ENCODE results near the gene BRD4.

Gene BRD4

GRCh38 chr19:15315101-15315500 is 17.2 kb downstream of the BRD4 start:
- DNase-seq, result no peak

- DNase-seq, result no peak
Measured at GRCh38 chr19:15313649-15314279, 18.6 kb downstream of the BRD4 start.

- no peak for DNase-seq
Measured at GRCh38 chr19:15307169-15307568, 25.2 kb downstream of the BRD4 start.

- no peak for DNase-seq
Measured at GRCh38 chr19:15305582-15306334, 26.6 kb downstream of the BRD4 start.

GRCh38 chr19:15304140-15304705 is 28.1 kb downstream of the BRD4 start:
- DNase-seq, result no peak

DNA sequence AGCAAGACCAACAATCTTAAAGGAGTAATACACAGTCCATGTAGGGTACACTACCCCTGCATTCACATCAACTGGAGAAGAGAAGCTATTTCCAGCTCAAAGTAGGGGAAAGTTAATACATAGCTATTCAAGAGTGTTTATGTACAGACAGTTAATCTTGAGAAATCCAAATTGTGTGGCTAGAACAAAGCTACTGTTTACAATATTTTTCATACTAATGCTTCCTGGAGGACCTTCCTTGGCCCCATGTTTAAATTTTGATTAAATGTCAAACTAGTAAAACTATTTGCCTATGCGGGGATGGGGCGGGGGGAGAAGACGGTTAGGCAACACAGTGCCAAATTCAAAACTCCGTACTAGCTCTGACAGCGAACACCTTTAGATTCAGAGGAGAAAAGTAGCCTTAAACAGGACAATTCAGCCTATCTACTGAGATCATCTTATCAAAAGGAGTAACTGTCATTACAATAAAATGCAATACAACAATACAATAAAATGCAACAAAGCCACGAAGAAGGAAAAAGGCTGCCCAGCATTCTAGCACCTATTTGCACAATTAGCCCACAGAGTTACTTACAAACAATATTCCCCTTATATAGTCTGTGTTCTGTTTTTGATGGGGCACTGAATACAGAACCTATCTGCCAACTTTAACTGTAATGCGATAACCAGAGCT is 29.1 kb downstream of the BRD4 start:
- DNase-seq, result no peak

DNA sequence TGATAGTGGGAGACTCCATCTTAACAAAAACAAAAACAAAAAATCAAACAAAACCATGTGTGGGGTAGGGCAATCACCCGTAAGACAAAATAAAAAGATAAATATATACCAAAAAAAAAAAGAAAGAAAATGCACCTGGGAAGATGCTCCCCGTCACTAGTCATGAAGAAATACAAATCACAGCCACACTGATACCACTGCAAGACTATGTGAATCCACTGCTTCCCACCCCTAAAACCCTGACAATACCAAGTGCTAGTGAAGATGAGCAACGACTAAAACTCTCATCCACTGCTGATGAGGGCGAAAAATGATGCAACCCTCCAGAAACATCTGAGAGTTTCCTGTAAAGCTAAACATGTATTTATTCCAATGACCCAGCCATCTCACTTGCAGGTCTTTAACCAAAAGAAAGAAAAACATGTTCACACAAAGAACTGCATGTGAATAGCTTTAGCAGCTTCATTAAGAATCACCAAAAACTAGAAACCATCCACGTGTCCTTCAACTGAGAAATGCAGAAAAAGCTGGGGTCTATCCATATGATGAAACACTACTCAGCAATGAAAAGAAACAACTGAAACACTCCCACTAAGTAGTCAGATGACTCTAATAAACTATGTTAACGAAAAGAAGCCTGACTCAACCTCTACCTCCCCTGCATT is 31.7 kb downstream of the BRD4 start:
- no peak for DNase-seq

GRCh38 chr19:15299568-15300409 is 32.5 kb downstream of the BRD4 start:
- DNase-seq, result no peak

DNA sequence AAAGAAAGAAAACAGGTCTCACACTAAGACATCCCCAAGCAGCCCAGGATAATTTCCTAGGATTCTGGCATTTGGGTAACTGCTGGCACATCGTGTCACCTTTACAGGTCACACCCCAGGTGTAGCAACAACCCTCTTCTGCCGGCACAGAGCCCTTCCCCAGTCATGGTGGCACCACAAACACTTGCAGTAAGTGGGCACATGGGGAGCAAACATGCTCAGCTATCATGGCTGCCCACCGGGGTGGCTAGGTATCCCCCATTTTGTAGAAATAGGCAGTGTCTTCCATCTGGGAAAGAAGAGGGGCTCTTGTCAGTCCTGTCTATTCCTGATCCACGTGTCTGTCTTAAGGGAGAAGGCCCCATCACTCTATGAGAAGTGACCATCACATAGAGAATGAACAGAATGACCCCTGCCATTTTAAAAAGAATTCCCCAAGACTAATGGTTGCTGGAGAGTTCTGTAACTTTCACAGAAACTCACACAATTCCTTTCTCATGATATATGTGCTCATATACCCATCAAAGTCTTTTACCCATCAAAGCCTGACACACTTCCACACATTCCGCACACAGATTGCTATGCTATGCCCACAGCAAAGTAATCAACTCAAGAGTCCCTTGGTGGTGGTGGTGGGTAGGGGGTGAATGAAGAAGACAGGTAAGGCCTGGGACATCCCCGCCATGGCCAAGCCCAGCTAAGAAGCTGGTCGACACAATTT is 33.3 kb downstream of the BRD4 start:
- DNase-seq, result no peak

DNA sequence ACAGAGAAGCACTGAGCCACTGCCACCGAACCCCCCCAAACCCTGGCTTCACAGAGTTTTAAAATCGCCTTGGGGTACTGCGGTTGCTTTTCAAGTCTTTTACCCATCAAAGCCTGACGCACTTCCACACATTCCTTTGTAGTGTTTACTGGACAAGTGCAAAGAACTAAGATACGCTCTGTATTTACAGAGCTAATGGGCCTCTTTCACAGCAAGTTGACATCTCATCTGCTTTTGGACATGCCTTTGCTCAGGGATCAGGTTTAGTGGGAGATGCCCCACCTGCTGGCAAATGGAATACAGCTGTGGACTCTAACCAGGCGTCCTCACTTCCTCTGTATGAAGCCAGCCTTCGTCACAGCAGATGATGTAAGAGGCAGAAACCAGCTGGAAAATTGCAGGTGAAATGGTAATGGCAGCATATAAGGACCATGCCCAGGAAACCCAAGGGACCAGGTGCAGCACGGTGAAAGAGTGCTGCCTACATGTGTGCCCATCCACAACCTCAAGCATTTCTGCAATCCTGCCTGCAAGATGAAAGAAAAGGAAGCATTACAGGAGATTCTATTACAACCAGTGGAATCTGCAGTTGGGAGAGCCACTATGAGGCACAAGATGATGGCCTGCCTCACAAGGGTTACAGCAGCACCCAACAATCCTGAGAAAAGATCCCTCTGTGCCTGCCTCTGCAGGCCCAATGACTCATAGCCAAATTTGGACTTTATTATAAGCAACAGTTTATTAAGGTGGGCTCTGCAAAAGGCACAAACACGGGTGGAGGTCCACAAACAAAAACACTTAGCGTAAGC is 34.7 kb downstream of the BRD4 start:
- DNase-seq, result peak; percentile 39

GRCh38 chr19:15296841-15297415 is 35.4 kb downstream of the BRD4 start:
- no peak for DNase-seq

DNA sequence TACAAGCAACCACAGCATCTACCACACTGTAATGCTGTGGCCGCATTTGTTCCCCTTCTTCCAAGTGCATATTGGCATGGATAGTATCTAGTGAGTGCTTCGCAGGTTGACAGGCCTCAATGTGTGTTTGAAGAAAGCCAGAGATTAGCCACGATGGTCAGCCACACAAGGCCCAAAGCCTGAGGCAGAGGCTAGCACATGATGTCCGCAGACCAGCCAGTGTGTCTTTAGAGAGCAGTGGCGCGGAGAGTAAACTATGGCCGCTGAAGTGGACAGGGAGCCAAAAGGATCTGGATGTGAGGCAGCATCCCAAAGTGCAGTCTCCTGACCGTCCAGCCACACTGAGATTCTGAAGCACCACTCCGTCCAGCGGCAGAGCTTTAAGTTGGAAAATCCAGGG is 36.0 kb downstream of the BRD4 start:
- DNase-seq, result no peak

DNA sequence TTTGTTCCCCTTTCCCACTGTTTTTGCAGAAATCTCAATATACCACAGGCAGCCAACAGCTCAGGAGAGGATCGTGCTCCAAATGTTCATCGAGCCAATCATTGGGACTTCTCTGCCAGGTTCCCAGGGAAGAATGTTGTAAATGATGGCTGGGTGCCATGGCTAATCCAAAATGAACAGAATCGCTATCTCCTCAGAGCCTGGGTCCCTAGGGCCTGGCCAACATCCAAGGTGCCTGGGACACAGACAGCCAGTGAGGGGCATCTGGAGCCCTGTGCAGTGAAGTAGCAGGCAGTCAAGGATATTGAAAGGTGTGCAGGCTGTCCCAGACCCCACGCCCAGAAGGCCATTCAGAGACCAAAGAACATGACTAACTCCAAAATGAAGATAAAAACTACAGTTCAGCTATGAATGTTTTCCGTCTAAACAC is 37.8 kb downstream of the BRD4 start:
- no peak for DNase-seq

DNA sequence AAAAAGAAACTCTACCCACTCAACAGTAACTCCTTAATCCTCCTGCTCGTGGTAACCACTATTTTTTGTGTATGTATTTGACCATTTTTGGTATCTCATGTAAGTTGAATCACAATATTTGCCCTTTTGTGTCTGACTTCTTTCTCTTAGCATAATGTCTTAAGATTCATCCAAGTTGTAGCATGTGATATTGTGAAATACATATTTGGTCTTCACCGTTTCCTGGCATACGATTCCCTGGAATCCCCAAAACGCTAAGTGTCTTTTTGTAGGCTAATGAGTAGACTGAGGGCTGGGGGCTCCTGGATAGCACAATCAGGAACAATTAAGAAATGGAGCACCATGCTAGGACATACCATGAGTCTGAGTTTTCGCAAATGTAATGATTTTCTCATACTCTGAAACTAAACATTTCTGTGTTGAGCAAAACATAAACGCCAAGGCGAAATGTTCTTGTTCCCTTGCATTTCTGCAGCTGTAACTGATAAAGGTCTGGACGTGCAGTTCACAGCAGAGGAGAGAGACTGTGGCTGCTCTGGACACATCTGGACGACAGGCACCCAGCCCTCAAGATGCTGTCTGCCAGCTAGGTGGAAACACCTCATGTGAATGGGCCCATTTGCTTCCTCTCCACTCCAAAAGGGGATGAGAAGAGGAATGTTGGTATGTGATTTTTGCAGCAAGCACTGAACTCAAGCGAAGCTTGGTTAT is 38.4 kb downstream of the BRD4 start:
- DNase-seq, result no peak

- no peak for DNase-seq
Measured at GRCh38 chr19:15292847-15293582, 39.3 kb downstream of the BRD4 start.

DNA sequence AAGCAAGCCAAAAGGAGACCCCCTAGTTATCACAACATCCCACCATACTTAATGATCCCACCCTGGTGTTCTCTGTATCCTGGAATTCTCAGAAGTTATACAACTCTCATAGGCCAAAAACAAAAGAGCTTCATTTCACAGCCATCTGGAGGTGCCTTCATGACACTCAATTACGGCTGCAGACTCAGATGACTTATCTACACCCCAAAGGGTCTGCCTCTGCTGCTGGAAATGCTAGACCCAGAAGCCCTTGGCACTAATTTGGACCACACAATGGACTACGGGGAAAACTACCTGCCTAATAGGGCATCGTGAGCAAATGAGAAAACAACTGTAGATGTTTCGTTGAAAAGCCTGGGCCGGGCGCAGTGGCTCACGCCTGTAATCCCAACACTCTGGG is 40.2 kb downstream of the BRD4 start:
- no peak for DNase-seq

DNA sequence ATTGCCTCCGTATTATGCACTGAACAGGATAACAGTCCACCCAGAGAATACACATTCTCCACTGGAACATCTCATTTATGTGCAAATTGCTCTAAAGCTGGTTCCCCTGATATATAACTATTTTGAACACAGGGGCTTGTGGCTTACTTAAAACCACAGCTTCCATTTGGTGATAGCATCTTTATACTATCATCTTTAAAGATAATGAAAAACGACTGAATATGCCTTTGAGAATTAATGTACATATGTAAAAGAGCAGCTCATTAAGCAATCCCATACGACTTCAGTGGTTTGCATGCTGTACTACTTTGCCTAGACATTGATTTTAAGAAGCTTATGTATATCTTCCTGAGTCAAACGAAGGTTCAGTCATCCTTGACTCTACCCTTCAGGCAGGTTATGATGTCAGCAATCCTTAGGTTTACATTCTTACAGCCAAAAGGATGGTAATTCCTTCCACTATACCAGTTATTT is 40.8 kb downstream of the BRD4 start:
- no peak for DNase-seq

DNA sequence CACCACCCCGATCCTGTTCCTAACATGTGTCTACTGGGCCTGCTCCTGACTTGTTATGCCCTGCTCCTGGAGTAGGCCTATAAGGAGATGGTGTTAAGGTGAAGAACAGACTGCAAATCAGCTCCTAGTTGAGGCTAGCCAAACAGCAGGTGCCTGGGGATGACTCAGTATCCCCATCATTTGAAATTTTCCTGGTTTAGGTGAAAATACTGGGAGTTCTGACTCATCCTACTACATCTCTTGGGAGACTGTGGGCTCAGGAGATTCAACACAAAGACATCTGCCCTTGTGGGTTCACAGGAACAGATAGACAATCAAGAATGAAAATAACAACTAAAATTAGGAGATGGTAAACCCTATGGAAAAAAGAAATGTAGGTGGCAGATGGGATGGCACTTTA is 41.2 kb downstream of the BRD4 start:
- no peak for DNase-seq

All from right kidney (tissue), 1 donor.